Mammary epithelial cell (primary cell): ENCODE measurements around the gene LACTBL1.
"Not testable (repeated sequence)": the region's sequence is repeated elsewhere in the genome, so short reads cannot be mapped to it uniquely, and the experiment has no call there.

ENCODE experiments used
- EZH2 ChIP-seq: IDR thresholded peaks from 2 replicates; pipeline ENCODE4 v1.6.1; 2012; ENCODE audit warnings: low read length, inconsistent platforms, borderline replicate concordance
- TF ChIP-seq, protein P1 (sequence below), 2 donors: IDR thresholded peaks in 1 of 2; conservative IDR thresholded peaks in 1 of 2; 2 replicates each; pipeline ENCODE4 v1.5.1; 2011 to 2012; ENCODE audit warnings: inconsistent platforms in 2 of 2, low read length in 2 of 2, mild to moderate bottlenecking in 2 of 2, control low read depth in 1 of 2, low read depth in 1 of 2; ENCODE audit not compliant: insufficient read depth in 1 of 2; ENCODE audit errors: extremely low read depth in 1 of 2

DNA sequence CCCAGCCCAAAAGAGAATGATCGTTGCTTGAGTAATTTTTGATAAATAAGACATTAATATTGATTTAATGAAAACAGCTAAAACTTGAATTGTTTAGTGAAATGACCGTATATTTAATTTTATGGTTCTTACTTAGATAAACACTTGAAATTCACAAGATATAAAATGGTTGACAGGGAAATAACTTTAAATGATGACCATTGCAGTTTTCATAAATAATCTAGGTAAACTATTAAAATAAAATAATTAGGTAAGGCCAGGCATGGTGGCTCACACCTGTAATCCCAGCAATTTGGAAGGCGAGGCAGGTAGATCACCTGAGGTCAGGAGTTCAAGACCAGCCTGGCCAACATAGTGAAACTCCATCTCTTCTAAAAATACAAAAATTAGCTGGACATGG, 19.7 kb upstream of the LACTBL1 start:
- TF ChIP-seq, protein P1, sequence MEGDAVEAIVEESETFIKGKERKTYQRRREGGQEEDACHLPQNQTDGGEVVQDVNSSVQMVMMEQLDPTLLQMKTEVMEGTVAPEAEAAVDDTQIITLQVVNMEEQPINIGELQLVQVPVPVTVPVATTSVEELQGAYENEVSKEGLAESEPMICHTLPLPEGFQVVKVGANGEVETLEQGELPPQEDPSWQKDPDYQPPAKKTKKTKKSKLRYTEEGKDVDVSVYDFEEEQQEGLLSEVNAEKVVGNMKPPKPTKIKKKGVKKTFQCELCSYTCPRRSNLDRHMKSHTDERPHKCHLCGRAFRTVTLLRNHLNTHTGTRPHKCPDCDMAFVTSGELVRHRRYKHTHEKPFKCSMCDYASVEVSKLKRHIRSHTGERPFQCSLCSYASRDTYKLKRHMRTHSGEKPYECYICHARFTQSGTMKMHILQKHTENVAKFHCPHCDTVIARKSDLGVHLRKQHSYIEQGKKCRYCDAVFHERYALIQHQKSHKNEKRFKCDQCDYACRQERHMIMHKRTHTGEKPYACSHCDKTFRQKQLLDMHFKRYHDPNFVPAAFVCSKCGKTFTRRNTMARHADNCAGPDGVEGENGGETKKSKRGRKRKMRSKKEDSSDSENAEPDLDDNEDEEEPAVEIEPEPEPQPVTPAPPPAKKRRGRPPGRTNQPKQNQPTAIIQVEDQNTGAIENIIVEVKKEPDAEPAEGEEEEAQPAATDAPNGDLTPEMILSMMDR (conservative IDR thresholded peaks at IDR 0.05 in 1 of 2, IDR thresholded peaks at IDR 0.05 in 1 of 2; ENCODE audit: extremely low read depth in 1 of 2, insufficient read depth in 1 of 2, low read depth in 1 of 2, low read length in 2 of 2): not testable (repeated sequence)
- not testable (repeated sequence) for TF ChIP-seq EZH2
